ENCODE data around the gene MEMO1.
"Not testable (repeated sequence)": the region's sequence is repeated elsewhere in the genome, so short reads cannot be mapped to it uniquely, and the experiment has no call there.

MEMO1 gene

DNA sequence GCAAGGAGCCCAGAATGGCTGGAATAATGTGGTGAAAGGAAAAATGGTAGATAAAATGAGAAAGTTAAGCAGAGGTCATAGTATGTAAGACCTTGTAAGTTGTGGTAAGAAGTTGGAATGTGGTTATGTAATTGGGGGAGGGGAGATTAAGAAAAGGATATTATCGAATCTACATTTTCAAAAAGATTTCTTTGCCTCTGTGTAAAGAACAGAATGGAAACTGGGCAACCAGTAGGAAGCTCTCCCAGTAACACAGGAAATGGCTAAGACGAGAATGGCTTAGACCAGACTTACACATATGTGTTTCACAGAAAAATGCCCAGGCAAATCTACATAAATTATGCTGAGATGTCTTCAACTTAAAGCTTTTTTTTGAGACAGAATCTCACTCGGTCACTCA lies 13.2 kb downstream of the MEMO1 start:
- DNase-seq: no peak

- no peak for DNase-seq
Measured at GRCh38 chr2:31996571-31997150, 14.1 kb downstream of the MEMO1 start.

GRCh38 chr2:31992934-31993333 lies 17.9 kb downstream of the MEMO1 start:
- DNase-seq: no peak

GRCh38 chr2:31992025-31992579 lies 18.7 kb downstream of the MEMO1 start:
- DNase-seq: no peak

- DNase-seq: no peak
Measured at GRCh38 chr2:31989946-31990345, 20.9 kb downstream of the MEMO1 start.

- DNase-seq: peak in 1 of 2 donors; percentile 1
Measured at GRCh38 chr2:31987454-31988220, 23.2 kb downstream of the MEMO1 start.

GRCh38 chr2:31986906-31987305 lies 23.9 kb downstream of the MEMO1 start:
- DNase-seq: no peak

DNA sequence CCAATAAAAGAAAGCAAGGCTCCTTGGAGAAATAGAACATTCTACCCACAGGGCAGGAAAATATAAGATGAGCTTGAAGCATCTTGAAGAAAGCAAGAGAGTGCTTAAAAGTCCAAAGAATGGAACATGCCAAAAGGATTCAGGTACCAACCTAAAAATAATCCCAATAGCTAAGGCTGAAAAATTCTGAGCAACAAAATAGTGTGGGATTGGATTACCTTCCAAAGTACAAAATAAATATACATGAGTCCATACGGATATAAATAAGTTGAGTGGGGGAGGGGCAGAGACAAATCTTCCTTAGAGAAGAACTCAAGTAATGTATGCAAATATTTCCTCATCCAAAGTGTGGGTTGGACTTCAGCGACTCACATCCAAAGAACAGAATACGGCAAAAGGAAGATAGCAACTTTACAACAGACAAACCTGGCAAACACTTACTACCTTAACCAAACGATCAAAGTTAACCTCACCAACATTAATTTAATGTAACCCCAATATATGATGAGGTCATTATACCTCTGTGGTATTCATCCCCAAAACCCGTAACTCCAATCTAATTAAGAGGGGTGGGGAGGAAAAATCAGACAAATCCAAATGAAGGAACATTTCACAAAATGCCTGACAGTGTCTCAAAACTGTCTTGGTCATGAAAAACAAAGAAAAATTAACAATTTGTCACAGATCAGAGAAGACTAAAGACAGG lies 26.9 kb downstream of the MEMO1 start:
- no peak for DNase-seq

DNA sequence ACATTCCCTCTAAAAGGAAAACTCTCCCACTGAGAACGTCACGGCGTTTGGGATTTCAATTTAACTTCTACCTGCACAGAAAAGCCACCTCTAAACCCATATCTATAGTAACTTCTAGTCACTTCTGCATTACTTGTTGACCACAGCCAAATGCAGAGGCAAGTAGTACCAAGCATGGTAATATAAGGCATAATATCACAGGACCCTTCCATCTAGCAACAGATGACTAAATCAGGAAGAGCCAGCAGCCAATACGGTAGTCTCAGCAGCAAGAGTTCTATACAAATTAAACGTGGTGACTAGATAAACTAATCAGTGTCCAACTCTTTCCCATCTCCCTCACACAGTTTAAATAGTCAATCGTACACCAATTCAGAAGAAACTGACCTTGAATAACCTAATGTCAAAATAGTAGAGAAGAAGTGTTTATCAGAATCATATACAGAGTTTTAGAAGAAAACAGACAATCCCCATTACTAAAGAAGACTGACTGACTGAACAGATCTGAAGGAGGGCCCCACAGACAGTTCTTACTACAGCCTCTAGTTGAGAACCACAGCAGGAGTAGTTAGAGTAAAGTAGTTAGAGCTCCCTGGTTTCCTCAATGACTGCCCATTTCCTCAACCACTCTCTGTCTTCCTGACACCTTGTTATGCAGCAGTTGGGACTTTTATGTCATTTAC lies 30.0 kb downstream of the MEMO1 start:
- DNase-seq: peak in 1 of 2 donors; percentile 68

GRCh38 chr2:31979956-31980355 lies 30.9 kb downstream of the MEMO1 start:
- no peak for DNase-seq

DNA sequence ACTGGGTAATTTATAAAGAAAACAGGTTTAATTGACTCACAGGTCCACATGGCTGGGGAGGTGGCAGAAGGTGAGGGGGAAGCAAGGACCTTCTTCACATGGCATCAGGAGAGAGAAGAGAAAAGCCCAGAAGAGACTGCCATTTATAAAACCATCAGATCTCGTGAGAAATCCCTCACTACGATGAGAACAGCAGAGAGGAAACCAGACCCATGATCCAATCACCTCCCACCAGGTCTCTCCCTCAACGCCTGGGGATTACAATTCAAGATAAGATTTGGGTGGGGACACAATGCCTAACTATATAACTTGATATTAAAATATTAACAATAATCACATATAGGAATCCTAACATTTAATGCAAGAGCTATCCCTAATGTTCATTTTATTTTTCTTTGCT lies 31.8 kb downstream of the MEMO1 start:
- DNase-seq: no peak

GRCh38 chr2:31978436-31978835 lies 32.4 kb downstream of the MEMO1 start:
- DNase-seq: no peak

GRCh38 chr2:31973665-31974064 lies 37.1 kb downstream of the MEMO1 start:
- DNase-seq: no peak

DNA sequence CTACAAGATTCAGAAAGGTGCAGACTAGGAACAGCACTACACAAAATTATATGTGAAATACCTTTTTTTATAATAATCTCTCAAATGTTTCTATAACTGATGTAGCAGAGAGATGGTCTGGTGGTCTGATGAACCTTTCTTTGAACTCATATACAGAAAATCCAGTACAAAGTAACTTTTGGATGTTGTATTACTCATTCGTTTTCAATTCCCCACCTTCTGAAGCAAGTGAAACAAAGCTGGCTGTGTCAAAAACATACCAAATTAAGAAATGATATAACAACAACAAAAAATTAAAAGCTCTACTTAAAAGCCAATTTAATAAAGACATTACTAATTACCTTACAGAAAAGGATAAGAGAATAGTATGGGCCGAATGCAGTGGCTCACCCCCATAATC lies 38.7 kb downstream of the MEMO1 start:
- DNase-seq: no peak

DNA sequence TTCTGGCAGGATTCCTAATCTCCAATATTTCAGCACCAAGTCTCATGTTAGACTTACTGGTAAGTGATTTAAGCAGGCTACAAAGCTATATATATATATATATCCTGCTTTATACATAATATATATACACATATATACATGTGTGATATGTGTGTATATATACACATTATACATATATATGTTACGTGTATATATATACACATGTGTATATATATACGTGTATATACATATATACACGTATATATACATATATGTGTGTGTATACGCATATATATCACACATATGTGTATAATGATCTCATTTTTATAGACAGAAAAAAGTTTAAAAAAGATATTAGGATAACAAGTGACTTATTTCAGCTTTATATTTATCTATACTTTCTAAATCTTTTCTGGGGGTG lies 41.6 kb downstream of the MEMO1 start:
- DNase-seq: no peak

DNA sequence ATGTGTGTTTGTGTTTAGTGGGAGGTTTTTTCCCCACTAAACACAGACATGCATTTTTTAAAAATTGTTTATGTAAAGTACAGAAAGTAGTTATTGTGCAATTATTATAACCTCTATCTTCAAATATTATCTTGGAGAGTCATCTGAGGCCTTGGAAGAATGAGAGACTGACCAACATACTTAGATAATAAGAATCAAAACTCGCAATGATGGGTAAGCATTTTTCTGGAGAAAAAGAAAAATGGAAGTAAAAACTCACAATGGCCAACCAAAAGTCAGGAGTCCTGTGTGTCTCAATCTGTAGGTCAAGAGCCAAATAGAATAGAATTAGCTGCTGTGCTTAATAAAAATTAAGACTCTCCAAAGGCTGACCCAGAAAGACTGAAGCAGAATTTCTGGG lies 43.0 kb downstream of the MEMO1 start:
- no peak for DNase-seq

- DNase-seq: not testable (repeated sequence)
Measured at GRCh38 chr2:31966402-31966801, 44.4 kb downstream of the MEMO1 start.

DNA sequence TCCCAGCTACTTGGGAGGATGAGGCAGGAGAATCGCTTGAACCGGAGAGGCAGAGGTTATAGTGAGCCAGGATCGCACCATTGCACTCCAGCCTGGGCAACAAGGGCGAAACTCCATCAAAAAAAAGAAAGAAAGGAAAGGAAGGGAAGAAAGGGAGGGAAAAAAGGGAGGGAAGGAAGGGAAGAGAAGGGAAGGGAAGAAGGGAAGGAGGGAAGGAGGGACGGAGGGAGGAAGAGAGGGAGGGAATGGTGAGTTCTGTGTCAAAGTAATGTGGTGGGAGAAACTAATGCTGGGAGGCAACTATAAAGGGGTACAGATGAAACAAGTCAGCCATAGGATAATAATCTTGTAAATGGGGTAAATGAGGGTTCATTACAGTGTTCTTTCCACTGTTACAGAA lies 45.7 kb downstream of the MEMO1 start:
- DNase-seq: no peak

DNA sequence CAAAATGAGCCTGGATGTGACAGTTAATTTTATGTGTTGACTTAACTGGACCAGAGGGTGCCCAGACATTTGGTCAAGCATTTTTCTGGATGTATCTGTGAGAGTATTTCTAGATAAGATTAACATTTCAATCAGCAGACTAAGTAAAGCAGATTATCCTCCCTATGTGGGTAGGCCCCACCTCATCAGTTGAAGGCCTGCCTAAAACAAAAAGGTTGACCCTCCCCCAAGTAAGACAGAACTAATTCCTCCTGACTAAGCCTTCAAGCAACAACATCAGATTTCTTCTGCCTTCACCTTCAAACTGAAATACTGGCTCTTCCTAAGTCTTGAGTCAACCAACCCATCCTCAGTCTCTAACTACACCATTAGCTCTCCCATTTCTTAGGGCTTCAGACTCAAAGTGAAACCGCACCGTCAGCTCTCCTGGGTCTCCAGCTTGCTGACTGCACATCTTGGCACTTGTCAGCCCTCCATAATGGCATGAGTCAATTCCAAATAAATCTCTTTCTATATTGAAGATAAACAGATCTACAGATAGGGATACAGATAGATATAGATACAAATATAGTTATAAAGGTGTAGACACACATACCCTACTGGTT lies 47.9 kb downstream of the MEMO1 start:
- no peak for DNase-seq

DNA sequence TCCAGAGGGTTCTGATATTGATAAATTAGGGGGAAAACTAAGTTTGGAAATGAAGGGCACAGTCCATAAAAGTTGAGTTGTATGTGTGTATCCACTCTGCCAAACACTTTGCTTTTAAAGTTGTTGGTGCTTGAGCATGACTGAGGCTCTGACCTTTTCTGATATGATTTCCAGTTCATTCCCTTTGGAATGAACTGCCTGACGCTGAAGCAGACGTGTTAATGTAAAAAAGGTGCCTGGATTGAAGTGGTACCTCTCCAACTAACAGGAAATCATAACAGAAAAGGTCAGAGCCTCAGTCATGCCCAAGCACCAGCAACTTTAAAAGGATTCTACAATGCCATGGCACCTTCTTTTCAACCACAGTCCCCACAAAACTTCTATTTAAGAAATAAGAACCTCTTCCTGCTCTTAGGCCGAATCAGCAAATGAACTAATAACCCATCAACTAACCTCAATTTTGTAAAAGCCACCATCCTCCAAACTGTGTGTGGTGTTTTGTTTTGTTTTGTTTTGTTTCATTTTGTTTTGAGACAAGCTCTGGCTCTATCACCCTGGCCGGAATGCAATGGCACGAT lies 52.6 kb downstream of the MEMO1 start:
- no peak for DNase-seq

GRCh38 chr2:31957354-31958139 lies 53.3 kb downstream of the MEMO1 start:
- no peak for DNase-seq

DNA sequence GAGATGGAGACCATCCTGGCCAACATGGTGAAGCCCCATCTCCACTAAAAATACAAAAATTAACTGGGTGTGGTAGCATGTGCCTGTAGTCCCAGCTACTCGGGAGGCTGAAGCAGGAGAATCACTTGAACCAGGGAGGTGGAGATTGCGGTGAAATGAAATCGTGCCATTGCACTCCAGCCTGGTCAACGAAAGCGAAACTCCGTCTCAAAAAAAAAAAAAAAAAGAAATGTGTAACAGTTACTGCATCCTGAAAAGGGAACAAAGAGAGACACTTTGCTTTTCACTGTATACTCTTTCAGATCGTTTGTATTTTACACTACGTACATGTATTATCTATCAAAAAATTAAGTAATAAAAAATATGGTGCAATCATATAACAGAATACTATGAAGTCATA lies 53.9 kb downstream of the MEMO1 start:
- not testable (repeated sequence) for DNase-seq

Data from bone marrow (tissue), 2 donors.